Trophoblast cell (in vitro differentiated cells and primary cell): ENCODE results near the gene MAGI1.

Experiments used
- DNase-seq, 2 donors: peaks; one replicate each; pipeline ENCODE4 v3.0.0-alpha.2; 2016
- H2AFZ ChIP-seq: 2 replicates; pipeline ENCODE4 v1.6.1; 2013; ENCODE audit warnings: low read length, moderate library complexity, mild to moderate bottlenecking; ENCODE audit not compliant: insufficient read depth, poor library complexity
- H2AK5ac ChIP-seq: 2 replicates; pipeline ENCODE4 v1.6.1; 2013; ENCODE audit warnings: mild to moderate bottlenecking, low read length
- H2BK120ac ChIP-seq: 2 replicates; pipeline ENCODE4 v1.6.1; 2013; ENCODE audit warnings: low read length, mild to moderate bottlenecking, moderate library complexity; ENCODE audit not compliant: insufficient read depth, poor library complexity
- H2BK12ac ChIP-seq: 2 replicates; pipeline ENCODE4 v1.6.1; 2013; ENCODE audit warnings: mild to moderate bottlenecking, low read length, moderate library complexity
- H2BK5ac ChIP-seq: 2 replicates; pipeline ENCODE4 v1.6.1; 2013; ENCODE audit warnings: low read length, low read depth, moderate library complexity, mild to moderate bottlenecking; ENCODE audit not compliant: poor library complexity
- H3K14ac ChIP-seq: 2 replicates; pipeline ENCODE4 v1.6.1; 2013; ENCODE audit warnings: mild to moderate bottlenecking, low read length
- H3K18ac ChIP-seq: 2 replicates; pipeline ENCODE4 v1.6.1; 2013; ENCODE audit warnings: mild to moderate bottlenecking, low read length
- H3K23ac ChIP-seq: 2 replicates; pipeline ENCODE4 v1.6.1; 2013; ENCODE audit warnings: low read length
- H3K27ac ChIP-seq: 2 replicates; pipeline ENCODE4 v1.5.1; 2013; ENCODE audit warnings: low read depth, mild to moderate bottlenecking, inconsistent platforms, low read length, moderate library complexity
- H3K27me3 ChIP-seq: 2 replicates; pipeline ENCODE4 v1.6.1; 2013; ENCODE audit warnings: inconsistent platforms, mild to moderate bottlenecking, low read length, moderate library complexity; ENCODE audit not compliant: insufficient read depth
- H3K36me3 ChIP-seq, 2 experiments: 1 replicate in 1 of 2; 2 replicates in 1 of 2; pipeline ENCODE4 v1.6.1; 2013; ENCODE audit warnings: low read length in 2 of 2, mild to moderate bottlenecking in 2 of 2, moderate library complexity in 1 of 2; ENCODE audit not compliant: insufficient read depth in 2 of 2, control insufficient read depth in 1 of 2
- H3K4ac ChIP-seq: 2 replicates; pipeline ENCODE4 v1.6.1; 2013; ENCODE audit warnings: low read depth, mild to moderate bottlenecking, low read length, moderate library complexity
- H3K4me1 ChIP-seq, 2 experiments: 1 replicate in 1 of 2; 2 replicates in 1 of 2; pipeline ENCODE4 v1.6.1; 2013; ENCODE audit warnings: low read length in 2 of 2, mild to moderate bottlenecking in 2 of 2, moderate library complexity in 1 of 2; ENCODE audit not compliant: insufficient read depth in 2 of 2, control insufficient read depth in 1 of 2
- H3K4me2 ChIP-seq: 2 replicates; pipeline ENCODE4 v1.6.1; 2013; ENCODE audit warnings: inconsistent platforms, mild to moderate bottlenecking, low read length, moderate library complexity
- H3K4me3 ChIP-seq: 2 replicates; pipeline ENCODE4 v1.5.1; 2013; ENCODE audit warnings: mild to moderate bottlenecking, low read depth, low read length, inconsistent platforms
- H3K79me1 ChIP-seq: one replicate; pipeline ENCODE4 v1.6.1; 2013; ENCODE audit warnings: low read length
- H3K79me2 ChIP-seq: 2 replicates; pipeline ENCODE4 v1.6.1; 2013; ENCODE audit warnings: low read length, mild to moderate bottlenecking; ENCODE audit not compliant: control insufficient read depth, insufficient read depth, poor library complexity
- H3K9ac ChIP-seq: 2 replicates; pipeline ENCODE4 v1.6.1; 2013; ENCODE audit warnings: mild to moderate bottlenecking, low read length
- H3K9me3 ChIP-seq: 2 replicates; pipeline ENCODE4 v1.6.1; 2013; ENCODE audit warnings: low read depth, mild to moderate bottlenecking, control low read depth, inconsistent platforms, low read length; ENCODE audit not compliant: insufficient read depth
- H4K12ac ChIP-seq: 2 replicates; pipeline ENCODE4 v1.6.1; 2013; ENCODE audit warnings: low read depth, mild to moderate bottlenecking, low read length, moderate library complexity
- H4K8ac ChIP-seq: 2 replicates; pipeline ENCODE4 v1.6.1; 2013; ENCODE audit warnings: low read depth, mild to moderate bottlenecking, low read length, moderate library complexity
- H4K91ac ChIP-seq: one replicate; pipeline ENCODE4 v1.6.1; 2013; ENCODE audit warnings: low read depth, mild to moderate bottlenecking, low read length, moderate library complexity
- WGBS: extraction: QIAGEN DNeasy Blood & Tissue Kit; methylation state at CpG from one replicate; pipeline ENCODE4 v1.1.7; 2013; ENCODE audit warnings: missing lambda C conversion rate; ENCODE audit not compliant: insufficient read length, insufficient coverage; ENCODE audit errors: extremely low coverage; 5-methylcytosine and 5-hydroxymethylcytosine counted together

Gene MAGI1

DNA sequence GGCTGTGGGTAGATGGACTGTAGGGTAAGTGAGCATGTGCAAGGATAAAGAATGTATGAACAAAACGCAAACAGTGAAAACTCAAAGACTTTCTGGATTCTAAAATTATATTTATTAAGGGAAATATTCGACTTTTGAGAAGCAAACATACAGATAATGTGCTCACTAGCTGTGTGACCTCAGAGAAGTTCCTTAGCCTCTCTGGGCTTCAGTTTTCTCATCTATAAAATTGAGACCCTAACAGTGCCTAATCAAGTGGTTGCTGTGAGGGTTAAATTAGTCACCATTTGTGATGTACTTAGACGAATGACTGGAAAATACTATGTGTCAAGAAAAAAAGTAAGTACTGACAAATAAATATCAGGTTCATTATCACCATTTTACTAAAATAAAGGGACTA is 261.7 kb downstream of the MAGI1 start:
- Histone ChIP-seq H4K8ac (no peak overlapping the region), H3K79me1 (no peaks in the 10 kb centered on the region), H4K91ac (no peak overlapping the region), H3K36me3 (no peaks in the 10 kb centered on the region), H3K27me3 (no peaks in the 10 kb centered on the region), H3K4me2 (no peak overlapping the region), H3K9ac (no peak overlapping the region), H3K14ac (no peak overlapping the region), H4K12ac (no peak overlapping the region), H3K4ac (no peak overlapping the region), H2BK5ac (no peak overlapping the region), H3K79me2 (no peaks in the 10 kb centered on the region), H2BK12ac (no peak overlapping the region), H3K23ac (no peak overlapping the region), H3K4me1 (no peaks in the 10 kb centered on the region), H3K4me3 (no peak overlapping the region), H3K18ac (no peak overlapping the region), H2AK5ac (no peak overlapping the region), H2AFZ (no peak overlapping the region), H3K27ac (no peak overlapping the region), H3K9me3 (no peaks in the 10 kb centered on the region), H2BK120ac (no peak overlapping the region)
- WGBS: no CpG with 5 or more reads among the region's 3 CpGs
- DNase-seq: no peak

GRCh38 chr3:65776494-65776893 is 262.2 kb downstream of the MAGI1 start:
- Histone ChIP-seq H2BK5ac (no peak overlapping the region), H3K4ac (no peak overlapping the region), H3K79me2 (no peaks in the 10 kb centered on the region), H2AFZ (no peak overlapping the region), H3K27ac (no peak overlapping the region), H3K4me1 (no peaks in the 10 kb centered on the region), H3K18ac (no peak overlapping the region), H3K14ac (no peak overlapping the region), H3K4me3 (no peak overlapping the region), H3K36me3 (no peaks in the 10 kb centered on the region), H3K79me1 (no peaks in the 10 kb centered on the region), H3K9me3 (no peaks in the 10 kb centered on the region), H3K4me2 (no peak overlapping the region), H4K8ac (no peak overlapping the region), H2AK5ac (no peak overlapping the region), H3K9ac (no peak overlapping the region), H3K23ac (no peak overlapping the region), H3K27me3 (no peaks in the 10 kb centered on the region), H2BK12ac (no peak overlapping the region), H2BK120ac (no peak overlapping the region), H4K12ac (no peak overlapping the region), H4K91ac (no peak overlapping the region)
- WGBS: no CpG with 5 or more reads among the region's 6 CpGs
- no peak for DNase-seq

- Histone ChIP-seq H2BK5ac (no peak overlapping the region), H3K9me3 (no peaks in the 10 kb centered on the region), H3K4me3 (no peak overlapping the region), H3K36me3 (no peaks in the 10 kb centered on the region), H3K18ac (no peak overlapping the region), H3K14ac (no peak overlapping the region), H4K12ac (no peak overlapping the region), H2AK5ac (no peak overlapping the region), H3K79me1 (no peaks in the 10 kb centered on the region), H4K8ac (no peak overlapping the region), H3K9ac (no peak overlapping the region), H2BK12ac (no peak overlapping the region), H2BK120ac (no peak overlapping the region), H4K91ac (no peak overlapping the region), H3K4ac (no peak overlapping the region), H3K4me1 (no peaks in the 10 kb centered on the region), H3K23ac (no peak overlapping the region), H3K27ac (no peak overlapping the region), H2AFZ (no peak overlapping the region), H3K79me2 (no peaks in the 10 kb centered on the region), H3K4me2 (no peak overlapping the region), H3K27me3 (no peaks in the 10 kb centered on the region)
- DNase-seq: no peak
Observed at GRCh38 chr3:65776081-65776480, 262.6 kb downstream of the MAGI1 start.

GRCh38 chr3:65772758-65773157 is 266.0 kb downstream of the MAGI1 start:
- H3K23ac ChIP-seq: no peak overlapping the region
- no peak overlapping the region for H3K4ac ChIP-seq
- H2AFZ ChIP-seq: no peak overlapping the region
- no peak overlapping the region for H3K4me3 ChIP-seq
- H3K79me1 ChIP-seq: no peaks in the 10 kb centered on the region
- H4K12ac ChIP-seq: no peak overlapping the region
- H2BK12ac ChIP-seq: no peak overlapping the region
- no peak overlapping the region for H3K18ac ChIP-seq
- no peak overlapping the region for H3K9ac ChIP-seq
- H3K14ac ChIP-seq: no peak overlapping the region
- no peak for DNase-seq
- no peaks in the 10 kb centered on the region for H3K4me1 ChIP-seq
- H3K9me3 ChIP-seq: no peaks in the 10 kb centered on the region
- WGBS: no CpG with 5 or more reads among the region's 3 CpGs
- no peak overlapping the region for H2BK120ac ChIP-seq
- H3K79me2 ChIP-seq: no peaks in the 10 kb centered on the region
- H4K91ac ChIP-seq: no peak overlapping the region
- no peak overlapping the region for H3K27ac ChIP-seq
- no peak overlapping the region for H3K4me2 ChIP-seq
- no peak overlapping the region for H2BK5ac ChIP-seq
- H3K27me3 ChIP-seq: no peaks in the 10 kb centered on the region
- H3K36me3 ChIP-seq: no peaks in the 10 kb centered on the region
- H4K8ac ChIP-seq: no peak overlapping the region
- H2AK5ac ChIP-seq: no peak overlapping the region

DNA sequence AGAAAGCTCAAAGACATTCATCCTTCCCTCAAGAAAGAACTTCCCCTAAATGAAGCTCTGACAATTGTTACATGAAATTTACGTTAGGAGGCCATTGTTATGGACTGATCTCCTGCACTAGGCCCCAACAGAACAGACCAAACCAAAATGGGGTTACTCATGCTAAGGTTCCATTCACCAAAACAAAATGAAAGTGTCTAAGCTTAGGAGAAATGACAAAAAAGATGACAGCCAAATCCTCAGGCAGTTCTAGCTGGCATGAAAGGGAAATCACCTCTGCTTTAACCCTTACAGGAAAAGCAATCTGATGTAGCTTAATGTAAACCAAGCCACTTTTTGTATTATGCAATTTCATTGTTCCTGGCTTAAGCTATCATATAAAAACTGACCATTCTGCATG is 271.2 kb downstream of the MAGI1 start:
- H3K4me3 ChIP-seq: no peak overlapping the region
- no peak overlapping the region for H3K23ac ChIP-seq
- no peaks in the 10 kb centered on the region for H3K36me3 ChIP-seq
- no peak for DNase-seq
- H3K79me1 ChIP-seq: no peaks in the 10 kb centered on the region
- H4K12ac ChIP-seq: no peak overlapping the region
- H2BK120ac ChIP-seq: no peak overlapping the region
- no peak overlapping the region for H4K91ac ChIP-seq
- no peak overlapping the region for H2AK5ac ChIP-seq
- H4K8ac ChIP-seq: no peak overlapping the region
- no peak overlapping the region for H2AFZ ChIP-seq
- H3K27me3 ChIP-seq: no peaks in the 10 kb centered on the region
- H3K14ac ChIP-seq: no peak overlapping the region
- H3K9ac ChIP-seq: no peak overlapping the region
- no peak overlapping the region for H3K4ac ChIP-seq
- H3K27ac ChIP-seq: no peak overlapping the region
- no CpG with 5 or more reads among the region's 1 CpG for WGBS
- H2BK12ac ChIP-seq: no peak overlapping the region
- no peaks in the 10 kb centered on the region for H3K4me1 ChIP-seq
- no peaks in the 10 kb centered on the region for H3K79me2 ChIP-seq
- H3K9me3 ChIP-seq: no peaks in the 10 kb centered on the region
- H3K4me2 ChIP-seq: no peak overlapping the region
- H2BK5ac ChIP-seq: no peak overlapping the region
- H3K18ac ChIP-seq: no peak overlapping the region
